ENCODE measurements around the gene ZNF124. TPM values are rescaled to one million over a fixed set of nuclear protein-coding genes. Genes with fewer than 3 reads are reported as not detected.
"Not testable (repeated sequence)": the region's sequence is repeated elsewhere in the genome, so short reads cannot be mapped to it uniquely, and the experiment has no call there.

ZNF124 gene
- total RNA-seq, 2 experiments from 2014 or later = 29.1 to 32.4 TPM

DNA sequence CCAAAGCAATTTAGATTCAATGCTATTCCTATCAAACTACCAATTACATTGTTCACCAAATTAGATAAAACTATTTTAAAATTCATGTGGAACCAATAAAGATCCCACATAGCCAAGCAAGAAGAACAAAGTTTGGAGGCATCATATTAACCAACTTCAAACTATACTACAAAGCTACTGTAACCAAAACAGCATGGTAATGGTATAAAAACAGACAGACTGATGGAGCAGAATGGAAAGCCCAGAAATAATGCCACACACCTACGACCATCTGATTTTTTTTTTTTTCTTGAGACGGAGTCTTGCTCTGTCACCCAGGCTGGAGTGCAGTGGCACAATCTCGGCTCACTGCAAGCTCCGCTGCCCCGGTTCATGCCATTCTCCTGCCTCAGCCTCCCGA lies 7.1 kb downstream of the ZNF124 start:
- POLR2A ChIA-PET = no interaction called here
- peaks cover 87% of the 10 kb centered on the region for H3K36me3 Mint-ChIP-seq (ENCODE audit: low read depth)
- no peak overlapping the region for H3K27ac Mint-ChIP-seq
- no peak overlapping the region for H3K4me3 Mint-ChIP-seq
- ATAC-seq (no peak), DNase-seq (no peak)
- CTCF ChIA-PET = no interaction called here
- H3K4me1 Mint-ChIP-seq (ENCODE audit: low read depth) = peaks cover 22% of the 10 kb centered on the region
- H3K9me3 Mint-ChIP-seq (ENCODE audit: insufficient read depth) = peaks cover 58% of the 10 kb centered on the region
- no peaks in the 10 kb centered on the region for H3K27me3 Mint-ChIP-seq (ENCODE audit: low read depth)

- ATAC-seq (no peak), DNase-seq (no peak)
- ChIA-PET CTCF (no interaction called here), POLR2A (no interaction called here)
- H3K36me3 Mint-ChIP-seq (ENCODE audit: low read depth) = peaks cover 89% of the 10 kb centered on the region
- no peak overlapping the region for H3K4me3 Mint-ChIP-seq
- H3K27me3 Mint-ChIP-seq (ENCODE audit: low read depth) = no peaks in the 10 kb centered on the region
- no peak overlapping the region for H3K27ac Mint-ChIP-seq
- H3K9me3 Mint-ChIP-seq (ENCODE audit: insufficient read depth) = peaks cover 65% of the 10 kb centered on the region
- no peaks in the 10 kb centered on the region for H3K4me1 Mint-ChIP-seq (ENCODE audit: low read depth)
Observed at GRCh38 chr1:247156787-247157232, 15.0 kb downstream of the ZNF124 start.

- Mint-ChIP-seq H3K36me3 (ENCODE audit: low read depth) (peaks cover 68% of the 10 kb centered on the region), H3K9me3 (ENCODE audit: insufficient read depth) (peaks cover 54% of the 10 kb centered on the region), H3K4me1 (ENCODE audit: low read depth) (no peaks in the 10 kb centered on the region), H3K4me3 (no peak overlapping the region), H3K27ac (no peak overlapping the region), H3K27me3 (ENCODE audit: low read depth) (no peaks in the 10 kb centered on the region)
- CTCF ChIA-PET = no interaction called here
- DNase-seq (no peak), ATAC-seq (no peak)
- POLR2A ChIA-PET = no interaction called here
Observed at GRCh38 chr1:247147781-247148180, 24.0 kb downstream of the ZNF124 start.

- POLR2A ChIA-PET; H3K4me3 Mint-ChIP-seq; ATAC-seq; H3K27ac Mint-ChIP-seq; H3K27me3 Mint-ChIP-seq (ENCODE audit: low read depth); CTCF ChIA-PET; H3K4me1 Mint-ChIP-seq (ENCODE audit: low read depth); DNase-seq: not testable (repeated sequence)
- Mint-ChIP-seq H3K36me3 (ENCODE audit: low read depth) (peaks cover 70% of the 10 kb centered on the region), H3K9me3 (ENCODE audit: insufficient read depth) (peaks cover 55% of the 10 kb centered on the region)
Observed at GRCh38 chr1:247147120-247147519, 24.7 kb downstream of the ZNF124 start.

DNA sequence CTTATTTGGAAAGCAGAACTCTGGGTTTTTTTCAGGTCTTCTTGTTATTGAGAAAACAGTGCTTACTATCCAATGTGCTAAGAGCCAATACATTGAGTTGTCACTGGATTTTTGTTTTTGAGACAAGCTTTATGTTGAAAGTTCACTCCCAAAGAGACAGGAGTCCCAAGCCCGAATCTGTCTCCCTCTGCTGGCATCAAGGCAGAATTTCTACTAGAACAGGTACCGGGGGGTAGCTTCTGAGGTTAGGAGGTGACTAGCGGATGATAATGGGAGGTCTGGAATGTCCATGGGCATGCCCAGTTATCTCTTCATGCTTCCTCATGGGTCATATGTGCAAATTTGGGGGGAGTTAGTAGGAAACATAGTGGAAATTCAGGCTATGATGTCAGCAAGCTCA lies 25.1 kb downstream of the ZNF124 start:
- Mint-ChIP-seq H3K27me3 (ENCODE audit: low read depth) (no peaks in the 10 kb centered on the region), H3K9me3 (ENCODE audit: insufficient read depth) (peaks cover 52% of the 10 kb centered on the region), H3K36me3 (ENCODE audit: low read depth) (peaks cover 72% of the 10 kb centered on the region), H3K27ac (no peak overlapping the region), H3K4me1 (ENCODE audit: low read depth) (no peaks in the 10 kb centered on the region), H3K4me3 (no peak overlapping the region)
- POLR2A ChIA-PET = no interaction called here
- CTCF ChIA-PET = interaction anchor here (0.9 kb wide), 1 partner anchor 240 kb away, joined by 4 read pairs; no protein-coding TSS in a partner anchor
- DNase-seq (no peak), ATAC-seq (no peak)

DNA sequence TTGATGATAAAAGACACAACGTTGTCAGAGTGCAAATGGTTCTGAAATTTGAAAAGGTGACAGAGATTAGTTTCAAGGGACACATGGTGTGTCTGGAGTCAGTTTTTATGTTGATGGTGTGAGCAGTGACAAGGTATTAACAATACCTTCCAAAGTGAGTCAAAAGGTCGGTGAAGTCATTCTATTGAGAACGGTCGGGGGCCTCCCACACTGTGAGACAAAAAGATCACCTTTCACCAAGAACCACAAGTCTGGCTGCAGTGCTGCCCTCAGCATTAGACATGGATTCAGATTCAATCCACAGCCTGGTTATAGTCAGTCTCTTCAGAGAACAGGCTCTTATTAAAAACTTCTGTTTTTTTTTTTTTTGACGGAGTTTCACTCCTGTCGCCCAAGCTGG lies 26.5 kb downstream of the ZNF124 start:
- Mint-ChIP-seq H3K36me3 (ENCODE audit: low read depth) (peaks cover 76% of the 10 kb centered on the region), H3K27ac (no peak overlapping the region), H3K9me3 (ENCODE audit: insufficient read depth) (peaks cover 55% of the 10 kb centered on the region), H3K4me1 (ENCODE audit: low read depth) (no peaks in the 10 kb centered on the region), H3K4me3 (no peak overlapping the region), H3K27me3 (ENCODE audit: low read depth) (no peaks in the 10 kb centered on the region)
- DNase-seq (no peak), ATAC-seq (no peak)
- ChIA-PET CTCF (no interaction called here), POLR2A (no interaction called here)

DNA sequence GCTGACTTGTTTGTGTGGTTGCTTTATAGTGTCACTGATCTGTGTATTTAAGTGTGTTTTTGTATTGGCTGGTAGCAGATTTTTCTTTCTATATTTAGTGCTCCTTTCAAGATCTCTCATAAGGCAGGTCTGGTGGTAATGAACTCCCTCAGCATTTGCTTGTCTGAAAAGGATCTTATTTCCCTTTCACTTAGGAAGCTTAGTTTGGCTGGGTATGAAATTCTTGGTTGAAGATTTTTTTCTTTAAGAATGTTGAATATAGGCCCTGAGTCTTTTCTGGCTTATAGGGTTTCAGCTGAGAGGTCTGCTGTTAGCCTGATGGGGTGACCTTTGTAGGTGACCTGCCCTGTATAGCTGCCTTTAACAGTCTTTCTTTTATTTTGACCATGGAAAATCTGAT lies 32.3 kb downstream of the ZNF124 start:
- H3K27me3 Mint-ChIP-seq (ENCODE audit: low read depth); DNase-seq; CTCF ChIA-PET; H3K4me1 Mint-ChIP-seq (ENCODE audit: low read depth); POLR2A ChIA-PET; H3K27ac Mint-ChIP-seq; ATAC-seq; H3K4me3 Mint-ChIP-seq: not testable (repeated sequence)
- Mint-ChIP-seq H3K36me3 (ENCODE audit: low read depth) (peaks cover 71% of the 10 kb centered on the region), H3K9me3 (ENCODE audit: insufficient read depth) (peaks cover 64% of the 10 kb centered on the region)

- no peak for ATAC-seq
- Mint-ChIP-seq H3K9me3 (ENCODE audit: insufficient read depth) (peaks cover 43% of the 10 kb centered on the region), H3K27ac (no peak overlapping the region), H3K27me3 (ENCODE audit: low read depth) (no peaks in the 10 kb centered on the region), H3K36me3 (ENCODE audit: low read depth) (peaks cover 64% of the 10 kb centered on the region), H3K4me1 (ENCODE audit: low read depth) (peaks cover 7% of the 10 kb centered on the region), H3K4me3 (no peak overlapping the region)
- no peak for DNase-seq
- ChIA-PET POLR2A (no interaction called here), CTCF (no interaction called here)
Observed at GRCh38 chr1:247131236-247131635, 40.6 kb downstream of the ZNF124 start.

- Mint-ChIP-seq H3K9me3 (ENCODE audit: insufficient read depth) (peaks cover 16% of the 10 kb centered on the region), H3K36me3 (ENCODE audit: low read depth) (peaks cover 36% of the 10 kb centered on the region), H3K4me3 (peak overlapping the region; percentile 86), H3K27ac (peak overlapping the region; percentile 82)
- POLR2A ChIA-PET = interaction anchor here (0.7 kb wide), 1 partner anchor 41 kb away, joined by 4 read pairs; no protein-coding TSS in a partner anchor
- ATAC-seq; H3K27me3 Mint-ChIP-seq (ENCODE audit: low read depth); H3K4me1 Mint-ChIP-seq (ENCODE audit: low read depth); DNase-seq: not testable (repeated sequence)
- CTCF ChIA-PET = interaction anchor here (0.9 kb wide), 1 partner anchor 41 kb away, joined by 3 read pairs; no protein-coding TSS in a partner anchor
Observed at GRCh38 chr1:247127519-247128282, 44.1 kb downstream of the ZNF124 start.

DNA sequence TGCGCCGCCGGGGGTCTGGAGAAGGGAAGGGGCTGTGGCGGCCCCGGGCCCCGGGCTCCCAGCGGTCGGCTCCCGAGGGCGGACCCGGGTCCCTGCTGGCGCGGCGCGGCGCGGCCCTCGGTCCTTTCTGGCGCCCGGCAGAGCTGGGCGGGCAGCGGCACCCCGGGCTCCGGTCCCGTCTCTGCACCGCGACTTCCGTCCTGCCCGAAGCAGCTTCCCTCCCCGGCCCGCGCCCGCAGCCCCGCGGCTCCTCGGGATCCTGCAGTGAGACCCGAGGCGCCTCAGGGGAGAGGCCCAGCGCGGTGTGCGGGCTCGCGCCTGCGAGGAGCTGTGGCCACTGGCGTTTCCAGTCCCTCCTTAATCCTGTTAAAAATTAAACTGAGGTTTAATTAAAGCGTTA lies 45.2 kb downstream of the ZNF124 start:
- H3K27me3 Mint-ChIP-seq (ENCODE audit: low read depth); DNase-seq; H3K27ac Mint-ChIP-seq; POLR2A ChIA-PET; H3K4me3 Mint-ChIP-seq; CTCF ChIA-PET; H3K4me1 Mint-ChIP-seq (ENCODE audit: low read depth); H3K9me3 Mint-ChIP-seq (ENCODE audit: insufficient read depth): not testable (repeated sequence)
- peaks cover 25% of the 10 kb centered on the region for H3K36me3 Mint-ChIP-seq (ENCODE audit: low read depth)
- ATAC-seq = peak; percentile 76

DNA sequence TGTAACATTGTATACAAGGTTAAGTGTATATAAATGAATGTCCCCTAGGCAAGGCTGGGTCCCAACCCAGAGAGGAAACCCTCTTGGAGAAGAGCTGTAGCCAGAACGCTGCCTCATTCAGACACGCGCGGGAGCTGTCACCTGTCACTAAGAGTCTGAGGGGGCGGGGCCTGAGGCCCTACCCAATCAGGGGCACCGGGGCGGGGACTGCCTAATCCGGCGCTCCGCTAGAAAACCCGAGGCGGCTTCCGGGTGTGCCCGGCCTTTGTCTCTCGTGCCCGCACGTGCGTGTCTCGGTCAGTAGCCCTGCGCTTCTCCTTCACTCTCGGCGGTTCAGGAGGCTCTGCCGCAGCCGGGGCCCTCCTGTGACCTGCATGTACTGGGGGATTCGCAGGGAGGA lies 45.7 kb downstream of the ZNF124 start:
- peaks cover 23% of the 10 kb centered on the region for H3K36me3 Mint-ChIP-seq (ENCODE audit: low read depth)
- POLR2A ChIA-PET = not testable (repeated sequence)

DNA sequence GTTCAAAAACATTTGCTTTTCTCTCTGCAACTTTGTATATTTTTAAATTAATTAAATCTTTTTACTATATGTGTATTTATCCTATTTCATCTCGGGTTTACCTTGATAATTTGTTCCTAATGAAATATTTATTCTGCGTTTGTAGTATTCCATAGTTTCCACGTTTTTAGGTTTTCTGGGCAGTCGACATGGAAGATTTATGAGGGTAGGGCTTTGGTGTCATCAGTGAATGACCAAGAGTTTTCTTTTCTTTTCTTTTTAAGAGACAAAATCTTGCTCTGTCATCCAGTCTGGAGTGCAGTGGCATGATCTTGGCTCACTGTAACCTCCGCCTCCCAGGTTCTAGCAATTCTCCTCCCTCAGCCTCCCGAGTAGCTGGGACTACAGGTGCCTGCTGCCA lies 50.4 kb downstream of the ZNF124 start:
- no peak for DNase-seq
- H3K4me3 Mint-ChIP-seq = no peak overlapping the region
- no peak overlapping the region for H3K27ac Mint-ChIP-seq
- H3K36me3 Mint-ChIP-seq (ENCODE audit: low read depth) = peaks cover 1% of the 10 kb centered on the region
- H3K27me3 Mint-ChIP-seq (ENCODE audit: low read depth) = no peaks in the 10 kb centered on the region
- ATAC-seq = no peak
- ChIA-PET CTCF (no interaction called here), POLR2A (no interaction called here)
- H3K9me3 Mint-ChIP-seq (ENCODE audit: insufficient read depth) = peaks cover 3% of the 10 kb centered on the region
- no peaks in the 10 kb centered on the region for H3K4me1 Mint-ChIP-seq (ENCODE audit: low read depth)

More for the DNA sequence above, 45.7 kb downstream of the ZNF124 start:
- DNase-seq; H3K27ac Mint-ChIP-seq; H3K4me1 Mint-ChIP-seq (ENCODE audit: low read depth); H3K27me3 Mint-ChIP-seq (ENCODE audit: low read depth); H3K4me3 Mint-ChIP-seq; CTCF ChIA-PET; H3K9me3 Mint-ChIP-seq (ENCODE audit: insufficient read depth): not testable (repeated sequence)
- ATAC-seq = peak; percentile 99

GRCh38 chr1:247120408-247120668 lies 51.5 kb downstream of the ZNF124 start:
- H3K36me3 Mint-ChIP-seq (ENCODE audit: low read depth); POLR2A ChIA-PET; DNase-seq; H3K27me3 Mint-ChIP-seq (ENCODE audit: low read depth); H3K9me3 Mint-ChIP-seq (ENCODE audit: insufficient read depth); H3K27ac Mint-ChIP-seq; H3K4me1 Mint-ChIP-seq (ENCODE audit: low read depth); CTCF ChIA-PET; H3K4me3 Mint-ChIP-seq; ATAC-seq: not testable (repeated sequence)

Measured in activated CD8-positive, alpha-beta T cell treated with anti-CD3 and anti-CD28 coated beads, Interleukin-2, amount 10 ng/mL, durations not matched to agents 7 days and 5 days (primary cell).